ENCODE data around the gene AP3B1.

AP3B1 gene

DNA sequence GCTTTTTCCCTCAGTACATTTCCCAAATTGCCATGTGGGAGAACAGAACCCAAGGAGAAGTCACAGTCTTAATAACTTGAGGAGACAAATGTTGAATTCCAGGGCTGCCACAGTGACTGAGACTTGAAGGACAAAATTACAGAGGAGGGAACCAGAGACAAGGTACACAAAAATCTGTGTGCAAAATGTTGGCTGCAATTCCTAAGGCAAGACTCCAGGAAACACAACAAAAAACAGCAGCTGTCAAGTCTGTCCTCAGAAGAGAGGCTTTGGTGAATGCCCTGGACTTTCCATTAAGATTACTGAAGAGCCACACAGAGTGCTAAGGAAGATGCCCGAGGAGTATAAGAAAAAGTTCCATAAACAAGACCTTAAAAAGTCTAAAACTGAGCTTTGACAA, 21.1 kb downstream of the AP3B1 start:
- no peak for DNase-seq (ENCODE audit: low read depth)
- H3K4me3 ChIP-seq (ENCODE audit: low read depth, low read length): no peak overlapping the region
- TF ChIP-seq, protein P1, sequence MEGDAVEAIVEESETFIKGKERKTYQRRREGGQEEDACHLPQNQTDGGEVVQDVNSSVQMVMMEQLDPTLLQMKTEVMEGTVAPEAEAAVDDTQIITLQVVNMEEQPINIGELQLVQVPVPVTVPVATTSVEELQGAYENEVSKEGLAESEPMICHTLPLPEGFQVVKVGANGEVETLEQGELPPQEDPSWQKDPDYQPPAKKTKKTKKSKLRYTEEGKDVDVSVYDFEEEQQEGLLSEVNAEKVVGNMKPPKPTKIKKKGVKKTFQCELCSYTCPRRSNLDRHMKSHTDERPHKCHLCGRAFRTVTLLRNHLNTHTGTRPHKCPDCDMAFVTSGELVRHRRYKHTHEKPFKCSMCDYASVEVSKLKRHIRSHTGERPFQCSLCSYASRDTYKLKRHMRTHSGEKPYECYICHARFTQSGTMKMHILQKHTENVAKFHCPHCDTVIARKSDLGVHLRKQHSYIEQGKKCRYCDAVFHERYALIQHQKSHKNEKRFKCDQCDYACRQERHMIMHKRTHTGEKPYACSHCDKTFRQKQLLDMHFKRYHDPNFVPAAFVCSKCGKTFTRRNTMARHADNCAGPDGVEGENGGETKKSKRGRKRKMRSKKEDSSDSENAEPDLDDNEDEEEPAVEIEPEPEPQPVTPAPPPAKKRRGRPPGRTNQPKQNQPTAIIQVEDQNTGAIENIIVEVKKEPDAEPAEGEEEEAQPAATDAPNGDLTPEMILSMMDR (conservative IDR thresholded peaks at IDR 0.05; ENCODE audit: low read depth, low read length): no peak

DNA sequence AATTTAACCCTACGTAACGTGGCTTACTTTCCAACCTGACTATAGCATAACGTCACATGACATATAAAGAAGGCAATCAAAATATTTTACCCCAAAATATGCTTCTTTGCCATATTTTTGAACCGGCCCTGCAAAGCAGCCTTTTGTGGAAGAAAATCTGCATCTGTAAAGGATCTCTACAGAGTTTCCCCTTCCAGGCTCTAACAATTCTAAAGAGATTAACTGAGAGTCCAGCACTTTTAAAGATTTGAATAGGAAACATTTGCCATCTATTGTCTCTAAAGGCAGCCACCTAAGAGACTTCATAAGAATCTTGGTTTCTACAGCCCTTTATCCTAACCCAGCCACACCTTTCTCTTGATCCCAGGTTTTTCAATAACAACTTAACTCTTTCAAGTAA, 22.7 kb downstream of the AP3B1 start:
- no peak overlapping the region for H3K4me3 ChIP-seq (ENCODE audit: low read depth, low read length)
- TF ChIP-seq, protein P1 (conservative IDR thresholded peaks at IDR 0.05; ENCODE audit: low read depth, low read length): no peak
- DNase-seq (ENCODE audit: low read depth): no peak

DNA sequence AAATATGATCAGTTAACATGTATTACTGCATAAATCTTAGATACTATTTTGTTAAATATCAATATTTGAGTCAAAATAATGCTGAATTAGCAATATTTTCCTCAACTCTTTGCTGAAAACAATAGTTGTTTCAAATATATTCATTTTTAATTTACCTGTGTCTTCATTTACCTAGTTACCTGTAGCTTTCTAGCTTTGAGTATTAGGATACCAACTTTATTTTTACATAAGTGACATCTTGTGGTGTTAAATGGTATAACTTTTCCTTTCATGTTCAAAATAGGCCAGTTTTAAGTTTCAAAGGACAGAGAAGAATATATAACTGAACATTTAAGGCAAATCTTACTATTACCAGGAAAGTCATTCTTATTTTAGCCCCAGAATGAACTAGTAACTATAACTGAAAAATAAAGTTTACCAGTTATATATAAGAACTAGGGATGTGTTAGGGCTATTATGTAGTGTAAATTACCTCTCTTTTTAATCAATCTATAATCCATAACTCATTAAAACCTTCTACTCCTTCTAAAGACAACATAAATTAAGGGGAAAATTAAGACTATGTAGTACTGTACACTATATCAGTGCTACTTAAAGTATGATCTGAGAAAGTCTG, 25.3 kb downstream of the AP3B1 start:
- TF ChIP-seq, protein P1 (conservative IDR thresholded peaks at IDR 0.05; ENCODE audit: low read depth, low read length): peak; percentile 46
- no peak overlapping the region for H3K4me3 ChIP-seq (ENCODE audit: low read depth, low read length)
- DNase-seq (ENCODE audit: low read depth): peak; percentile 31

DNA sequence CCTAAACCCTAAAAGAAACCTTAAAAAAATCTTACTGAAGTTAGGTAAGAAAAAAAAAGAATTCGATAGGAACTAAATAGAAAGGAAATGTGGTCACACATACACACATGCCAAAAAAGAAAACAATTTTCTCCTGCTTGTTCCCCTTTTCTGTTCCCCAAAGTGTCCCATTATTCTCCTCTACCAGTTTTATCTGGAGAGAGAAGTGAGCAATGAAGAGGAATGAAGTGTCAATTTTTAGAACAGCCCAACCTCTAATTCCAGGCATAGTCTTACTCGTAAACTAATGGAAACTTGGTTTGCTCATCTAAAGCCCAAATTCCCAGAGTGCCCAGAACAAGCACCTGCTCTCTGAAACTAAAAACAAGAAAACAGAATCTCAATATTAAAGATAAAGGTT, 26.1 kb downstream of the AP3B1 start:
- no peak overlapping the region for H3K4me3 ChIP-seq (ENCODE audit: low read depth, low read length)
- no peak for DNase-seq (ENCODE audit: low read depth)
- TF ChIP-seq, protein P1 (conservative IDR thresholded peaks at IDR 0.05; ENCODE audit: low read depth, low read length): no peak

DNA sequence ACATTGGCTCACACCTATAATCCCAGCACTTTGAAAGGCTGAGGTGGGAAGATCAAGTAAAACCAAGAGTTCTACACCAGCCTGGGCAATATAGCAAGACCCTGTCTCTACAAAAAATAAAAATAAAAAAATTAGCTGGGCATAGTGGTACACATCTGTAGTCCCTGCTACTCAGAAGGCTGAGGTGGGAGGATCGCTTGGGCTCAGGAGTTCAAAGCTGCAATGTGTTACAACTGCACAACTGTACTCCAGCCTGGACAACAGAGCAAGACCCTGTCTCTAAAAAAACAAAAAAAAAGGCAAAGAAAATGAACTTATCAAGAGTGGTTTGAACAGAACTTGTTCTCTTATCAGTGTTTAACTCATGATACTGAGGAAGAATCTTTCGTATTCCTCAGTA, 29.3 kb downstream of the AP3B1 start:
- H3K4me3 ChIP-seq (ENCODE audit: low read depth, low read length): no peak overlapping the region
- DNase-seq (ENCODE audit: low read depth): no peak
- TF ChIP-seq, protein P1 (conservative IDR thresholded peaks at IDR 0.05; ENCODE audit: low read depth, low read length): no peak

DNA sequence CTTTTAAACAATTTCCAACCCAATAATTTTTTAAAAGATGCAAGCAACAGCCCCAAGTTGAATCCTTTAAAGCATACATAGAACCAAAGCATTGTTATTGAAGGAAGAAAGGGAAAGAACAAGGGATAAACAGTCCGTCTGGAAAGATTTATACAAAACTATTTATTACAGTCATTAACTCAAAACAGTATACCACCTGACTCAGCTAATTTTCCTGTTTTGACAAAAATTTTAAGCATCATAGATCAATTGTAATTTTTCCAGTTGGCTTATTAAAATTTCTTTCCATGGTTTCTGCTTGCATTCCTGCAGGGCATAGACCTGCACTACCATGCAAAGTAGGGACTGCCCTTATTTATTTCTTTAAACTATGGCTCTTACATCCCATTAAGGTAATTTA, 29.9 kb downstream of the AP3B1 start:
- no peak for DNase-seq (ENCODE audit: low read depth)
- TF ChIP-seq, protein P1 (conservative IDR thresholded peaks at IDR 0.05; ENCODE audit: low read depth, low read length): no peak
- no peak overlapping the region for H3K4me3 ChIP-seq (ENCODE audit: low read depth, low read length)

DNA sequence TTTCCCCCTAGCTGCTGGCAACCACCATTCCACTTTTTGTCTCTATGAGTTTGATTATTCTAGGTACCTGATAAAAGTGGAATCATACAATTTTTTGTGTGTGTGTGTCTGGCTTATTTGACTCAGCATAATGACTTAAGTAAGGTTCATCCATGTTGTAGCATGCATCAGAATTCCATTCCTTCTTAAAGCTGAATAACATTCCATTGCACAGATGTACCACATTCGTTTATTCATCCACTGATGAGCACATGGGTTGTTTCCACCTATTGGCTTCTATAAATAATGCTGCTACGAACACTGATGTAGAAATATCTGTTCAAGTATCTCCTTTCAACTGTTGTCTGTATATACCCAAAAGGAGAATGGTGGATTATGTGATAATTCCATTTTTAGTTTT, 33.7 kb downstream of the AP3B1 start:
- peak; percentile 17 for DNase-seq (ENCODE audit: low read depth)
- no peak overlapping the region for H3K4me3 ChIP-seq (ENCODE audit: low read depth, low read length)
- TF ChIP-seq, protein P1 (conservative IDR thresholded peaks at IDR 0.05; ENCODE audit: low read depth, low read length): no peak
